Mucosa of descending colon (tissue), 3 donors: ENCODE results near the gene GLO1. TPM values are rescaled to one million over a fixed set of nuclear protein-coding genes. Genes with fewer than 3 reads are reported as not detected.

ENCODE experiments used
- ATAC-seq: fragments of 200-7000 bp; cut with Tn5 transposase; one replicate; pipeline ENCODE4 v1.9.1; 2020; ENCODE audit warnings: mild to moderate bottlenecking, moderate library complexity
- DNase-seq, 3 donors: peaks; one replicate each; pipeline ENCODE4 v3.0.0-alpha.2; 2020
- H3K36me3 ChIP-seq: fragments of 200-600 bp; one replicate; pipeline ENCODE4 v1.8.0; 2021; ENCODE audit warnings: low read depth, mild to moderate bottlenecking
- H3K4me1 ChIP-seq: fragments of 200-600 bp; one replicate; pipeline ENCODE4 v1.8.0; 2021; ENCODE audit warnings: low read depth, mild to moderate bottlenecking
- H3K4me3 ChIP-seq: fragments of 200-600 bp; one replicate; pipeline ENCODE4 v1.8.0; 2021; ENCODE audit warnings: mild to moderate bottlenecking
- H3K9me3 ChIP-seq: fragments of 200-600 bp; one replicate; pipeline ENCODE4 v1.8.0; 2021; ENCODE audit warnings: mild to moderate bottlenecking
- CTCF ChIP-seq: fragments of 200-600 bp; IDR thresholded peaks from one replicate; pipeline ENCODE4 v1.8.0; 2022; ENCODE audit warnings: antibody characterized with exemption, mild to moderate bottlenecking
- intact Hi-C, 2 donors: fragments of 100-400 bp; cut with DNase I in 1 of 2; cut with micrococcal nuclease in 1 of 2; formaldehyde crosslinking; loops; one replicate each; pipeline versions ENCODE4 v1.11.0 to v1.11.1; 2022; cut with DNase I, micrococcal nuclease
- total RNA-seq, 3 donors: library from RNA; stranded (reverse); fragmentation: NEBNext Ultra II Directional in 2 of 3; extraction: Animal tissue kit (Norgen Biotek cat#: 25700) in 2 of 3; gene quantifications; one replicate each; pipeline versions ENCODE4 v1.2.1 to v1.2.4, GENCODE V29; 2021 to 2023
- donor health status: DM: no; HTN: no; CAD: no; lungs with moderate emphysema.
- donor health status: DM: no; HTN: no; CAD: no.
- donor health status: DM: no; HTN: yes; CAD: no.

Gene GLO1
- total RNA-seq, 3 donors from 2014 or later: 37.9 to 55.4 (median 47.3) TPM

DNA sequence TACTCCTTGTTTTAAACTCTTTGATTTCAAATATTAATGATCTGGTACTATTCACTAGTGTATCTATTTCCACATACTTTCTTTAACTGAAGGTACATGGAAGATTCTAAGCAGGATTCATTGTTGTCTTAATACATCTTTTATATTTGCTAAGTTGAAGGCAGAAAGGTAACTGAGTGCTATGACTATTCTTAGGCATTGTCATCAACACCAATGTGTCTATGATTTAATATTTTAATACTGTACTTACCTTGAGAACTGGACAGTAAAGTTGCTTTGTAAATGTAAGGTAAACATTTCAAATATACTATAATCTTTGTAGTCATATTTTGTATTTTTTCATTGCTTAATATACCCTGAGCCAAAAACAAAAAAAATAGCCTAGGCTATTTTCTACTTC lies 54.3 kb downstream of the GLO1 start:
- TF ChIP-seq CTCF: no peak
- H3K9me3 ChIP-seq: no peaks in the 10 kb centered on the region
- intact Hi-C loops: no loop called here
- no peak for ATAC-seq
- no peak for DNase-seq
- no peaks in the 10 kb centered on the region for H3K36me3 ChIP-seq
- H3K4me1 ChIP-seq: no peaks in the 10 kb centered on the region
- H3K4me3 ChIP-seq: no peak overlapping the region

DNA sequence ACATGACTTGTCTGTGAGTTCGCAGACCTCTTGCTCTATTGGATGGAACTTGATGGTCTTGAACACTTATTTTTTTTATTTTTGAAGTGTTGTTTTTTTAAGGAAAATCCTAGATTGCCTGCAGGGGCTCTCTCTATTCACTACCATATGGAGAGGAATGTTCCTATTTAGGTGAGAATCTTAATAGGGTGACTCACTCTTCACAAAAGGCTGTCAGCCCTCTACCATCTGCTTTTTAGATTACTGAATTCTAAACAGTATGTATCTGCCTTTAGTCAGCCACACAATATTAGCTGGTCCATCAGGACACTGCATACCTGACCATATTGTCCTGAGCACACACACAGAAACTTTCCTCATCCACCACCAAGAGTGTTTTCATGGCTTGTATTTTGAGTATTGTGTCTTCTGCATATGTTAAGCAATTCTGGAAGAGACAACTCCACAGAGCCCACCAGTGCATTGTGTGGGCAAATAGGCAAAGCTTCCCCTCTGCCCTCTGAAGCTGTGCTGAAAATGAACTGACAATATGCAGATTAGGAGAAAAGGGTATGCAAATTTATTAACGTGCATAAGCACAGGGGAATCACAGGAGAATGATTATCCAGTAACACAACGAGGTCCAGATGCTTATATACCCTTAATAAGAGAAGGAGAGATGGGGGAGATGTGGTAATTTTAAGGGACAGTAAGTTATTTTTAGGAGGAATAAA lies 56.6 kb downstream of the GLO1 start:
- H3K36me3 ChIP-seq: no peaks in the 10 kb centered on the region
- intact Hi-C loops: no loop called here
- no peak for TF ChIP-seq CTCF
- DNase-seq: no peak
- no peaks in the 10 kb centered on the region for H3K9me3 ChIP-seq
- no peak for ATAC-seq
- peaks cover under 1% of the 10 kb centered on the region for H3K4me1 ChIP-seq
- H3K4me3 ChIP-seq: no peak overlapping the region

DNA sequence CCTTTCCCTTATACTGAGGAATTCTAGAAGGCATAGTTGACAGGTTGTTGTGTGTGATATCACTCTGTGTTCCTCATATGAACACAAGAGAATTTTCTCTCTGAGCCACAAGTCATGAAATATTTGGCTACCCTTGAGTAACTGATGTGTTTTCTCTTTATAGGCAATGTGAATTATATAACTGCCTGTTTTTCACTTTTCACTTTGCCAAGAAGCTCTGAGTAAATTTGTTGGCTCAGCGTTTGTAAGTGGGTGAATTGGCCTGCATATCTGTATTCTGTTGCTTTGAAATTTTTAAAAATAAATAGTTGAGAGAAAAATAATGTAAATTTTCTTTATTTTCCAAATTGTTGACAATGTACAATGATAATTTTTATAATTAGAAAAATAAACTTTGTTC lies 58.0 kb downstream of the GLO1 start:
- Histone ChIP-seq H3K4me1 (peaks cover 9% of the 10 kb centered on the region), H3K36me3 (no peaks in the 10 kb centered on the region), H3K9me3 (no peaks in the 10 kb centered on the region), H3K4me3 (no peak overlapping the region)
- DNase-seq: no peak
- intact Hi-C loops: no loop called here
- ATAC-seq: no peak
- no peak for TF ChIP-seq CTCF

- H3K36me3 ChIP-seq: no peaks in the 10 kb centered on the region
- ATAC-seq: no peak
- H3K4me3 ChIP-seq: peak overlapping the region; percentile 91
- intact Hi-C loops: no loop called here
- peaks cover 21% of the 10 kb centered on the region for H3K4me1 ChIP-seq
- H3K9me3 ChIP-seq: no peaks in the 10 kb centered on the region
- TF ChIP-seq CTCF: no peak
- DNase-seq: peak; percentile 8 to 52 (median 35)
Measured at GRCh38 chr6:38640216-38640909, 62.6 kb downstream of the GLO1 start.

- peak; percentile 93 for ATAC-seq
- peak within 1 kb of the TSS; percentile 91 for H3K4me3 ChIP-seq
Measured at GRCh38 chr6:38639498-38640215, 63.3 kb downstream of the GLO1 start, which contains the start of gene BTBD9. TSS of gene BTBD9 (minus strand) at chr6:38639929.

More at GRCh38 chr6:38639498-38640215, 63.3 kb downstream of the GLO1 start, which contains the start of gene BTBD9:
- peaks cover 21% of the 10 kb centered on the region for H3K4me1 ChIP-seq
- H3K36me3 ChIP-seq: no peaks in the 10 kb centered on the region
- DNase-seq: peak; percentile 85 to 90 (median 89)
- intact Hi-C loops: no loop called here
- TF ChIP-seq CTCF: no peak
- no peaks in the 10 kb centered on the region for H3K9me3 ChIP-seq
